Naive B cell (primary cell): ENCODE results near the gene LMOD3. TPM values are rescaled to one million over a fixed set of nuclear protein-coding genes. Genes with fewer than 3 reads are reported as not detected.

Experiments used
- ATAC-seq, 2 donors: fragments of 150-1000 bp; cut with Tn5 transposase; 2 replicates each; pipeline ENCODE4 v1.10.0; 2021; ENCODE audit warnings: low read depth in 2 of 2, mild to moderate bottlenecking in 2 of 2, moderate library complexity in 2 of 2
- DNase-seq: peaks from one replicate; pipeline ENCODE4 v3.0.0; 2022
- H3K27ac Mint-ChIP-seq, 6 donors: one replicate each; pipeline ENCODE4 v1.8.0; 2020 to 2022; ENCODE audit warnings: mild to moderate bottlenecking in 6 of 6, mixed read lengths in 6 of 6, moderate library complexity in 5 of 6, inconsistent platforms in 2 of 6
- H3K27me3 Mint-ChIP-seq, 3 donors: one replicate each; pipeline ENCODE4 v1.8.0; 2021 to 2022; ENCODE audit warnings: mixed read lengths in 3 of 3, mild to moderate bottlenecking in 1 of 3
- H3K36me3 Mint-ChIP-seq, 2 donors: one replicate each; pipeline ENCODE4 v1.8.0; 2020 to 2022; ENCODE audit warnings: mixed read lengths in 2 of 2, inconsistent platforms in 1 of 2, mild to moderate bottlenecking in 1 of 2
- H3K4me1 Mint-ChIP-seq, 3 donors: one replicate each; pipeline ENCODE4 v1.8.0; 2020 to 2022; ENCODE audit warnings: mixed read lengths in 3 of 3, inconsistent platforms in 1 of 3, mild to moderate bottlenecking in 1 of 3, moderate library complexity in 1 of 3
- H3K4me3 Mint-ChIP-seq, 8 donors: one replicate each; pipeline ENCODE4 v1.8.0; 2020 to 2022; ENCODE audit warnings: mild to moderate bottlenecking in 8 of 8, mixed read lengths in 8 of 8, moderate library complexity in 8 of 8, inconsistent platforms in 2 of 8
- H3K9me3 Mint-ChIP-seq, 7 donors: one replicate each; pipeline ENCODE4 v1.8.0; 2020 to 2022; ENCODE audit warnings: mixed read lengths in 7 of 7, mild to moderate bottlenecking in 5 of 7, inconsistent platforms in 2 of 7, moderate library complexity in 1 of 7
- polyA plus RNA-seq, 6 donors: library from polyadenylated mRNA; unstranded; fragments of 300-500 nt; fragmentation: Illumina TruSeq; gene quantifications; one replicate each; pipeline ENCODE4 v1.2.3, GENCODE V29; 2021; ENCODE audit warnings: low read depth in 6 of 6

The LMOD3 gene
- polyA plus RNA-seq, 6 donors from 2014 or later: 0.05 to 0.19 (median 0.09) TPM; not detected in 3

- no peak overlapping the region for H3K4me3 Mint-ChIP-seq
- DNase-seq: no peak
- peaks cover 0 to 4% (median 3%) of the 10 kb centered on the region in 3 donors for H3K4me1 Mint-ChIP-seq
- ATAC-seq: no peak
- no peak overlapping the region for H3K27ac Mint-ChIP-seq
- H3K27me3 Mint-ChIP-seq: peaks cover 0 to 4% (median 0%) of the 10 kb centered on the region in 3 donors
- no peaks in the 10 kb centered on the region for H3K36me3 Mint-ChIP-seq
- no peaks in the 10 kb centered on the region for H3K9me3 Mint-ChIP-seq
Measured at GRCh38 chr3:69119138-69119537, 3.3 kb downstream of the LMOD3 start.

GRCh38 chr3:69118555-69118954 lies 3.8 kb downstream of the LMOD3 start:
- no peak for DNase-seq
- no peak for ATAC-seq
- Mint-ChIP-seq H3K4me3 (no peak overlapping the region), H3K27ac (no peak overlapping the region), H3K9me3 (no peaks in the 10 kb centered on the region), H3K27me3 (peaks cover 0 to 4% (median 0%) of the 10 kb centered on the region in 3 donors), H3K36me3 (no peaks in the 10 kb centered on the region), H3K4me1 (peaks cover 0 to 4% (median 3%) of the 10 kb centered on the region in 3 donors)

GRCh38 chr3:69116897-69117296 lies 5.5 kb downstream of the LMOD3 start:
- Mint-ChIP-seq H3K27me3 (peaks cover 0 to 4% (median 0%) of the 10 kb centered on the region in 3 donors), H3K27ac (peak overlapping the region in 1 of 6 donors; percentile 42), H3K9me3 (no peaks in the 10 kb centered on the region), H3K4me1 (peaks cover 0 to 4% (median 3%) of the 10 kb centered on the region in 3 donors), H3K36me3 (no peaks in the 10 kb centered on the region), H3K4me3 (no peak overlapping the region)
- DNase-seq (no peak), ATAC-seq (no peak)

- Mint-ChIP-seq H3K4me1 (peaks cover 0 to 4% (median 3%) of the 10 kb centered on the region in 3 donors), H3K4me3 (no peak overlapping the region), H3K27ac (no peak overlapping the region), H3K9me3 (no peaks in the 10 kb centered on the region), H3K36me3 (no peaks in the 10 kb centered on the region), H3K27me3 (peaks cover 0 to 4% (median 0%) of the 10 kb centered on the region in 3 donors)
- no peak for ATAC-seq
- no peak for DNase-seq
Measured at GRCh38 chr3:69116162-69116561, 6.2 kb downstream of the LMOD3 start.

GRCh38 chr3:69115731-69116130 lies 6.7 kb downstream of the LMOD3 start:
- no peaks in the 10 kb centered on the region for H3K9me3 Mint-ChIP-seq
- H3K27me3 Mint-ChIP-seq: peaks cover 0 to 4% (median 0%) of the 10 kb centered on the region in 3 donors
- no peaks in the 10 kb centered on the region for H3K36me3 Mint-ChIP-seq
- no peak overlapping the region for H3K27ac Mint-ChIP-seq
- no peak overlapping the region for H3K4me3 Mint-ChIP-seq
- peaks cover 0 to 5% (median under 1%) of the 10 kb centered on the region in 3 donors for H3K4me1 Mint-ChIP-seq
- DNase-seq: no peak
- ATAC-seq: no peak

GRCh38 chr3:69113536-69113935 lies 8.9 kb downstream of the LMOD3 start:
- no peak for DNase-seq
- ATAC-seq: no peak
- no peaks in the 10 kb centered on the region for H3K36me3 Mint-ChIP-seq
- no peak overlapping the region for H3K4me3 Mint-ChIP-seq
- H3K27ac Mint-ChIP-seq: peak overlapping the region in 1 of 6 donors; percentile 73
- H3K27me3 Mint-ChIP-seq: no peaks in the 10 kb centered on the region
- H3K9me3 Mint-ChIP-seq: no peaks in the 10 kb centered on the region
- H3K4me1 Mint-ChIP-seq: peaks cover 5 to 6% (median 5%) of the 10 kb centered on the region in 3 donors

- H3K27ac Mint-ChIP-seq: peak overlapping the region in 3 of 6 donors; percentile 11 to 52 (median 49)
- H3K36me3 Mint-ChIP-seq: no peaks in the 10 kb centered on the region
- H3K4me3 Mint-ChIP-seq: no peak overlapping the region
Measured at GRCh38 chr3:69110941-69111546, 11.4 kb downstream of the LMOD3 start.

GRCh38 chr3:69108811-69109210 lies 13.6 kb downstream of the LMOD3 start:
- no peak overlapping the region for H3K4me3 Mint-ChIP-seq
- peak overlapping the region in 1 of 6 donors; percentile 88 for H3K27ac Mint-ChIP-seq
- H3K36me3 Mint-ChIP-seq: peaks cover 3 to 8% of the 10 kb centered on the region in 2 donors
- no peak for DNase-seq
- H3K9me3 Mint-ChIP-seq: no peaks in the 10 kb centered on the region
- H3K27me3 Mint-ChIP-seq: no peaks in the 10 kb centered on the region
- H3K4me1 Mint-ChIP-seq: peaks cover 9 to 12% (median 11%) of the 10 kb centered on the region in 3 donors
- no peak for ATAC-seq

More at GRCh38 chr3:69110941-69111546, 11.4 kb downstream of the LMOD3 start:
- Mint-ChIP-seq H3K9me3 (no peaks in the 10 kb centered on the region), H3K27me3 (no peaks in the 10 kb centered on the region), H3K4me1 (peaks cover 6 to 9% (median 7%) of the 10 kb centered on the region in 3 donors)
- ATAC-seq: no peak
- DNase-seq: no peak

- no peaks in the 10 kb centered on the region for H3K9me3 Mint-ChIP-seq
- ATAC-seq: no peak
- peaks cover 9 to 12% (median 11%) of the 10 kb centered on the region in 3 donors for H3K4me1 Mint-ChIP-seq
- no peaks in the 10 kb centered on the region for H3K27me3 Mint-ChIP-seq
- no peak for DNase-seq
- peak overlapping the region in 1 of 8 donors; percentile 23 for H3K4me3 Mint-ChIP-seq
- peaks cover 3 to 14% of the 10 kb centered on the region in 2 donors for H3K36me3 Mint-ChIP-seq
- peak overlapping the region in 2 of 6 donors; percentile 61 to 90 for H3K27ac Mint-ChIP-seq
Measured at GRCh38 chr3:69107841-69108240, 14.6 kb downstream of the LMOD3 start.

GRCh38 chr3:69105320-69105719 lies 17.1 kb downstream of the LMOD3 start:
- ATAC-seq: no peak
- Mint-ChIP-seq H3K27me3 (no peaks in the 10 kb centered on the region), H3K4me1 (peaks cover 11 to 17% (median 11%) of the 10 kb centered on the region in 3 donors), H3K4me3 (no peak overlapping the region), H3K9me3 (no peaks in the 10 kb centered on the region), H3K27ac (peak overlapping the region in 4 of 6 donors; percentile 22 to 64 (median 32)), H3K36me3 (peaks cover 14 to 23% of the 10 kb centered on the region in 2 donors)
- no peak for DNase-seq

GRCh38 chr3:69104586-69104985 lies 17.8 kb downstream of the LMOD3 start:
- H3K9me3 Mint-ChIP-seq: no peaks in the 10 kb centered on the region
- H3K4me3 Mint-ChIP-seq: no peak overlapping the region
- peaks cover 17 to 30% of the 10 kb centered on the region in 2 donors for H3K36me3 Mint-ChIP-seq
- H3K4me1 Mint-ChIP-seq: peaks cover 18 to 22% (median 19%) of the 10 kb centered on the region in 3 donors
- no peak for DNase-seq
- peak overlapping the region in 4 of 6 donors; percentile 25 to 94 (median 51) for H3K27ac Mint-ChIP-seq
- ATAC-seq: no peak
- no peaks in the 10 kb centered on the region for H3K27me3 Mint-ChIP-seq

- H3K27ac Mint-ChIP-seq: peak overlapping the region in 3 of 6 donors; percentile 26 to 44 (median 40)
- ATAC-seq (no peak), DNase-seq (no peak)
- peaks cover 17 to 34% of the 10 kb centered on the region in 2 donors for H3K36me3 Mint-ChIP-seq
- H3K4me3 Mint-ChIP-seq: no peak overlapping the region
- peaks cover 18 to 27% (median 18%) of the 10 kb centered on the region in 3 donors for H3K4me1 Mint-ChIP-seq
- H3K27me3 Mint-ChIP-seq: no peaks in the 10 kb centered on the region
- no peaks in the 10 kb centered on the region for H3K9me3 Mint-ChIP-seq
Measured at GRCh38 chr3:69103123-69103522, 19.3 kb downstream of the LMOD3 start.

- Mint-ChIP-seq H3K36me3 (peaks cover 22 to 40% of the 10 kb centered on the region in 2 donors), H3K4me1 (peaks cover 23 to 30% (median 23%) of the 10 kb centered on the region in 3 donors), H3K27ac (peak overlapping the region in 1 of 6 donors; percentile 69), H3K9me3 (no peaks in the 10 kb centered on the region), H3K4me3 (no peak overlapping the region), H3K27me3 (no peaks in the 10 kb centered on the region)
- DNase-seq (no peak), ATAC-seq (no peak)
Measured at GRCh38 chr3:69102384-69102783, 20.0 kb downstream of the LMOD3 start.

- peaks cover 22 to 42% of the 10 kb centered on the region in 2 donors for H3K36me3 Mint-ChIP-seq
Measured at GRCh38 chr3:69099576-69099975, 22.8 kb downstream of the LMOD3 start.

More at GRCh38 chr3:69099576-69099975, 22.8 kb downstream of the LMOD3 start:
- no peak for DNase-seq
- H3K27ac Mint-ChIP-seq: peak overlapping the region; percentile 13 to 89 (median 70)
- H3K4me1 Mint-ChIP-seq: peaks cover 39 to 51% (median 44%) of the 10 kb centered on the region in 3 donors
- ATAC-seq: no peak
- H3K4me3 Mint-ChIP-seq: peak overlapping the region in 1 of 8 donors; percentile 26
- no peaks in the 10 kb centered on the region for H3K27me3 Mint-ChIP-seq
- no peaks in the 10 kb centered on the region for H3K9me3 Mint-ChIP-seq
